DLD1 (cell line): ENCODE results near the gene NUDT3.
"Not testable (repeated sequence)": the region's sequence is repeated elsewhere in the genome, so short reads cannot be mapped to it uniquely, and the experiment has no call there.

ENCODE experiments used
- in situ Hi-C: cut with HindIII; loops from 2 replicates; pipeline ENCODE4 v1.10.0; 2017; ENCODE audit warnings: low sequenced_read_pairs

Gene NUDT3

GRCh38 chr6:34324221-34324620 lies 68.2 kb downstream of the NUDT3 start:
- in situ Hi-C loops: not testable (repeated sequence)

- in situ Hi-C loops: no loop called here
Measured at GRCh38 chr6:34323300-34323699, 69.2 kb downstream of the NUDT3 start.

GRCh38 chr6:34322732-34323131 lies 69.7 kb downstream of the NUDT3 start:
- in situ Hi-C loops: no loop called here

GRCh38 chr6:34321821-34322220 lies 70.6 kb downstream of the NUDT3 start:
- in situ Hi-C loops: no loop called here

GRCh38 chr6:34319471-34319885 lies 73.0 kb downstream of the NUDT3 start:
- in situ Hi-C loops: no loop called here

GRCh38 chr6:34318499-34319470 lies 73.7 kb downstream of the NUDT3 start:
- in situ Hi-C loops: no loop called here

GRCh38 chr6:34317882-34318498 lies 74.5 kb downstream of the NUDT3 start:
- in situ Hi-C loops: no loop called here

GRCh38 chr6:34317172-34317477 lies 75.3 kb downstream of the NUDT3 start:
- in situ Hi-C loops: no loop called here

GRCh38 chr6:34316431-34317171 lies 75.9 kb downstream of the NUDT3 start:
- in situ Hi-C loops: no loop called here

- in situ Hi-C loops: no loop called here
Measured at GRCh38 chr6:34315780-34316179, 76.7 kb downstream of the NUDT3 start.

- in situ Hi-C loops: no loop called here
Measured at GRCh38 chr6:34315256-34315655, 77.2 kb downstream of the NUDT3 start.

GRCh38 chr6:34312259-34312658 lies 80.2 kb downstream of the NUDT3 start:
- in situ Hi-C loops: no loop called here

GRCh38 chr6:34310817-34311216 lies 81.7 kb downstream of the NUDT3 start:
- in situ Hi-C loops: no loop called here

GRCh38 chr6:34308483-34308882 lies 84.0 kb downstream of the NUDT3 start:
- in situ Hi-C loops: no loop called here

GRCh38 chr6:34305982-34306708 lies 86.3 kb downstream of the NUDT3 start:
- in situ Hi-C loops: no loop called here

- in situ Hi-C loops: no loop called here
Measured at GRCh38 chr6:34305497-34305896, 87.0 kb downstream of the NUDT3 start.

- in situ Hi-C loops: no loop called here
Measured at GRCh38 chr6:34304164-34304563, 88.3 kb downstream of the NUDT3 start.

GRCh38 chr6:34302929-34303328 lies 89.5 kb downstream of the NUDT3 start:
- in situ Hi-C loops: no loop called here

- in situ Hi-C loops: no loop called here
Measured at GRCh38 chr6:34301408-34301807, 91.1 kb downstream of the NUDT3 start.

- in situ Hi-C loops: no loop called here
Measured at GRCh38 chr6:34300332-34300751, 92.1 kb downstream of the NUDT3 start.

- in situ Hi-C loops: no loop called here
Measured at GRCh38 chr6:34298941-34299340, 93.5 kb downstream of the NUDT3 start.
